GM08714 (cell line): ENCODE results near the gene CCNB2.

Source experiments
- H3K4me3 ChIP-seq: fragments of 200-500 bp; sonication (Bioruptor generic); 2 replicates; pipeline ENCODE4 v1.5.1; 2014; ENCODE audit warnings: mild to moderate bottlenecking, low read length, inconsistent platforms
- ZNF274 ChIP-seq: IDR thresholded peaks from 2 replicates; pipeline ENCODE4 v1.6.1; 2012; ENCODE audit warnings: mild to moderate bottlenecking, low read depth, low read length

Gene CCNB2

GRCh38 chr15:59104912-59105732 lies at the start of gene CCNB2:
TSS of gene CCNB2 (plus strand) at chr15:59105146. CDS start at chr15:59105269, 123 bp downstream.
- TF ChIP-seq ZNF274, result no peak
- H3K4me3 ChIP-seq, result peak within 1 kb of the TSS; percentile 98

GRCh38 chr15:59059076-59059597 lies 45.8 kb upstream of the CCNB2 start:
- H3K4me3 ChIP-seq, result no peak overlapping the region
- TF ChIP-seq ZNF274, result no peak

GRCh38 chr15:59060348-59060747 lies 44.6 kb upstream of the CCNB2 start:
- H3K4me3 ChIP-seq, result no peak overlapping the region
- no peak for TF ChIP-seq ZNF274

GRCh38 chr15:59063042-59063441 lies 41.9 kb upstream of the CCNB2 start:
- no peak overlapping the region for H3K4me3 ChIP-seq
- no peak for TF ChIP-seq ZNF274

- TF ChIP-seq ZNF274, result no peak
- H3K4me3 ChIP-seq, result no peak overlapping the region
Measured at GRCh38 chr15:59069430-59069829, 35.5 kb upstream of the CCNB2 start.

- TF ChIP-seq ZNF274, result no peak
- H3K4me3 ChIP-seq, result no peak overlapping the region
Measured at GRCh38 chr15:59074607-59075006, 30.3 kb upstream of the CCNB2 start.

- TF ChIP-seq ZNF274, result no peak
- H3K4me3 ChIP-seq, result no peak overlapping the region
Measured at GRCh38 chr15:59087731-59088130, 17.2 kb upstream of the CCNB2 start.

GRCh38 chr15:59094077-59094476 lies 10.9 kb upstream of the CCNB2 start:
- no peak overlapping the region for H3K4me3 ChIP-seq
- no peak for TF ChIP-seq ZNF274

GRCh38 chr15:59096429-59096828 lies 8.5 kb upstream of the CCNB2 start:
- TF ChIP-seq ZNF274, result no peak
- H3K4me3 ChIP-seq, result no peak overlapping the region

- H3K4me3 ChIP-seq, result no peak overlapping the region
- no peak for TF ChIP-seq ZNF274
Measured at GRCh38 chr15:59099162-59099685, 5.7 kb upstream of the CCNB2 start.

GRCh38 chr15:59104602-59104911 lies 389 bp upstream of the CCNB2 start:
- H3K4me3 ChIP-seq, result peak overlapping the region; percentile 98
- no peak for TF ChIP-seq ZNF274

GRCh38 chr15:59105854-59106253 lies 908 bp downstream of the CCNB2 start:
- peak overlapping the region; percentile 98 for H3K4me3 ChIP-seq
- TF ChIP-seq ZNF274, result no peak

GRCh38 chr15:59111251-59111650 lies 6.3 kb downstream of the CCNB2 start:
- no peak overlapping the region for H3K4me3 ChIP-seq
- no peak for TF ChIP-seq ZNF274

GRCh38 chr15:59115047-59115446 lies 10.1 kb downstream of the CCNB2 start:
- H3K4me3 ChIP-seq, result no peak overlapping the region
- TF ChIP-seq ZNF274, result no peak

GRCh38 chr15:59116141-59116540 lies 11.2 kb downstream of the CCNB2 start:
- no peak for TF ChIP-seq ZNF274
- no peak overlapping the region for H3K4me3 ChIP-seq

- TF ChIP-seq ZNF274, result no peak
- H3K4me3 ChIP-seq, result no peak overlapping the region
Measured at GRCh38 chr15:59116771-59117170, 11.8 kb downstream of the CCNB2 start.

GRCh38 chr15:59119625-59120024 lies 14.7 kb downstream of the CCNB2 start:
- no peak for TF ChIP-seq ZNF274
- no peak overlapping the region for H3K4me3 ChIP-seq
